Measurements from ENCODE around the gene MRPL12. TPM values are rescaled to one million over a fixed set of nuclear protein-coding genes. Genes with fewer than 3 reads are reported as not detected.

MRPL12 gene
- total RNA-seq, 1 donor from 2014 or later = 13.2 TPM

- Histone ChIP-seq H3K4me1 (no peaks in the 10 kb centered on the region), H3K9ac (no peak overlapping the region), H3F3A (ENCODE audit: low read depth) (peaks cover 11% of the 10 kb centered on the region), H3K4me2 (no peak overlapping the region), H2AFZ (replicated peaks) (no peak overlapping the region), H3K27ac (peak overlapping the region; percentile 46), H3K9me3 (ENCODE audit: low read depth) (no peaks in the 10 kb centered on the region), H3K36me3 (no peaks in the 10 kb centered on the region), H4K20me1 (ENCODE audit: low read depth) (no peaks in the 10 kb centered on the region), H3K27me3 (no peaks in the 10 kb centered on the region), H3K4me3 (no peak overlapping the region), H3K79me2 (ENCODE audit: low read depth) (no peaks in the 10 kb centered on the region)
- H3K27me3 Mint-ChIP-seq (ENCODE audit: insufficient read depth, low read depth) = peaks cover 4% of the 10 kb centered on the region
- no peaks in the 10 kb centered on the region for H3K9me3 Mint-ChIP-seq
- H3K27ac Mint-ChIP-seq = no peak overlapping the region
- H3K36me3 Mint-ChIP-seq = peaks cover 2% of the 10 kb centered on the region
- TF ChIP-seq CTCF (IDR thresholded peaks at IDR 0.05) (no peak), EZH2phosphoT487 (IDR thresholded peaks at IDR 0.05) (no peak)
- H3K4me3 Mint-ChIP-seq = no peak overlapping the region
- H3K4me1 Mint-ChIP-seq = peaks cover 2% of the 10 kb centered on the region
- no peak for DNase-seq (ENCODE audit: low spot score)
Observed at GRCh38 chr17:81720267-81721071, 17.3 kb downstream of the MRPL12 start.

- Histone ChIP-seq H3K79me2 (ENCODE audit: low read depth) (no peaks in the 10 kb centered on the region), H3K4me2 (no peak overlapping the region), H3K36me3 (no peaks in the 10 kb centered on the region), H2AFZ (replicated peaks) (no peak overlapping the region), H3K27me3 (no peaks in the 10 kb centered on the region), H3K27ac (no peak overlapping the region), H3K9me3 (ENCODE audit: low read depth) (no peaks in the 10 kb centered on the region), H4K20me1 (ENCODE audit: low read depth) (no peaks in the 10 kb centered on the region), H3K4me1 (no peaks in the 10 kb centered on the region), H3K4me3 (no peak overlapping the region), H3K9ac (no peak overlapping the region), H3F3A (ENCODE audit: low read depth) (peaks cover 11% of the 10 kb centered on the region)
- Mint-ChIP-seq H3K4me3 (no peak overlapping the region), H3K4me1 (peaks cover 2% of the 10 kb centered on the region), H3K27ac (no peak overlapping the region), H3K36me3 (peaks cover 2% of the 10 kb centered on the region), H3K9me3 (no peaks in the 10 kb centered on the region), H3K27me3 (ENCODE audit: insufficient read depth, low read depth) (peaks cover 4% of the 10 kb centered on the region)
- TF ChIP-seq EZH2 (IDR thresholded peaks at IDR 0.05) (no peak), EZH2phosphoT487 (IDR thresholded peaks at IDR 0.05) (no peak), CTCF (IDR thresholded peaks at IDR 0.05) (no peak)
- no peak for DNase-seq (ENCODE audit: low spot score)
Observed at GRCh38 chr17:81722184-81723120, 19.3 kb downstream of the MRPL12 start.

GRCh38 chr17:81723651-81724209 is 20.6 kb downstream of the MRPL12 start:
- Mint-ChIP-seq H3K27ac (no peak overlapping the region), H3K36me3 (no peaks in the 10 kb centered on the region), H3K4me3 (no peak overlapping the region), H3K9me3 (no peaks in the 10 kb centered on the region), H3K27me3 (ENCODE audit: insufficient read depth, low read depth) (peaks cover 2% of the 10 kb centered on the region), H3K4me1 (peaks cover 2% of the 10 kb centered on the region)
- Histone ChIP-seq H3K27me3 (no peaks in the 10 kb centered on the region), H3K4me1 (no peaks in the 10 kb centered on the region), H3K27ac (no peak overlapping the region), H3F3A (ENCODE audit: low read depth) (peaks cover 11% of the 10 kb centered on the region), H3K36me3 (no peaks in the 10 kb centered on the region), H3K9ac (no peak overlapping the region), H2AFZ (replicated peaks) (no peak overlapping the region), H3K4me2 (no peak overlapping the region), H3K4me3 (no peak overlapping the region), H3K9me3 (ENCODE audit: low read depth) (no peaks in the 10 kb centered on the region), H4K20me1 (ENCODE audit: low read depth) (no peaks in the 10 kb centered on the region), H3K79me2 (ENCODE audit: low read depth) (no peaks in the 10 kb centered on the region)
- no peak for TF ChIP-seq EZH2phosphoT487 (IDR thresholded peaks at IDR 0.05)
- TF ChIP-seq CTCF (IDR thresholded peaks at IDR 0.05) = no peak
- TF ChIP-seq EZH2 (IDR thresholded peaks at IDR 0.05) = no peak
- no peak for DNase-seq (ENCODE audit: low spot score)

Data from neural progenitor cell (in vitro differentiated cells).